ENCODE results near the gene PROB1. TPM values are rescaled to one million over a fixed set of nuclear protein-coding genes. Genes with fewer than 3 reads are reported as not detected.

The PROB1 gene
- total RNA-seq, 1 experiment from 2014 or later = 2.2 TPM

GRCh38 chr5:139439013-139439903 lies 44.4 kb upstream of the PROB1 start, which contains the start of gene DNAJC18:
DNAJC18 (minus strand) TSS chr5:139439525; CDS start chr5:139439445, 80 bp downstream.
- DNase-seq (peak; percentile 76), ATAC-seq (peak; percentile 94)
- TSS peak; percentile 76 for BruUV-seq (replicated peaks)
- peak within 1 kb of the TSS; percentile 50 for H3K27ac ChIP-seq (ENCODE audit: low read length)
- H2AFZ ChIP-seq (ENCODE audit: low read length) = peak within 1 kb of the TSS; percentile 99
- ChIA-PET CTCF (interaction anchor here (0.5 to 0.6 kb wide), 2 partner anchors 17 to 24 kb away, joined by 3 to 9 read pairs; no protein-coding TSS in a partner anchor), POLR2A (ENCODE audit: unreplicated experiment) (interaction anchor here (0.5 to 0.7 kb wide), 3 partner anchors 16 to 824 kb away, joined by 3 to 6 read pairs (median 3); no protein-coding TSS in a partner anchor)
- peak within 1 kb of the TSS; percentile 88 for H3K4me3 ChIP-seq (ENCODE audit: low read length)
- H3K4me2 ChIP-seq (ENCODE audit: low read length) = peak within 1 kb of the TSS; percentile 97
- no peak for TF ChIP-seq CTCF (conservative IDR thresholded peaks at IDR 0.05; ENCODE audit: low read depth, low read length)
- no peak for TF ChIP-seq EZH2 (IDR thresholded peaks at IDR 0.05; ENCODE audit: low read length, unreplicated experiment)
- TF ChIP-seq EZH2phosphoT487 (IDR thresholded peaks at IDR 0.05; ENCODE audit: borderline replicate concordance, low read length) = no peak
- H3K27me3 ChIP-seq (ENCODE audit: low read length) = no peaks in the 10 kb centered on the region
- H3K4me1 ChIP-seq (ENCODE audit: insufficient read depth, low read length) = peaks cover 16% of the 10 kb centered on the region
- intact Hi-C loops (cut with micrococcal nuclease) = loop anchor here (5.0 kb wide), 1 partner anchor 73 kb away; no protein-coding TSS in a partner anchor
- H3K9me2 ChIP-seq (replicated peaks; ENCODE audit: low read length) = no peaks in the 10 kb centered on the region
- H3K36me3 ChIP-seq (ENCODE audit: low read depth, low read length) = no peaks in the 10 kb centered on the region
- peak within 1 kb of the TSS; percentile 79 for H3K9ac ChIP-seq (ENCODE audit: low read length)
- H4K20me1 ChIP-seq (ENCODE audit: low read length) = no peaks in the 10 kb centered on the region
- no peaks in the 10 kb centered on the region for H3F3A ChIP-seq (ENCODE audit: low read length, unreplicated experiment)
- no peaks in the 10 kb centered on the region for H3K9me3 ChIP-seq (ENCODE audit: low read length)
- no peaks in the 10 kb centered on the region for H3K79me2 ChIP-seq (ENCODE audit: low read length)

GRCh38 chr5:139438707-139439012 lies 43.8 kb upstream of the PROB1 start:
- Histone ChIP-seq H3K9me3 (ENCODE audit: low read length) (no peaks in the 10 kb centered on the region), H3K9me2 (replicated peaks; ENCODE audit: low read length) (no peaks in the 10 kb centered on the region), H3K4me1 (ENCODE audit: insufficient read depth, low read length) (peaks cover 10% of the 10 kb centered on the region), H3K79me2 (ENCODE audit: low read length) (no peaks in the 10 kb centered on the region), H4K20me1 (ENCODE audit: low read length) (no peaks in the 10 kb centered on the region), H3K4me2 (ENCODE audit: low read length) (peak overlapping the region; percentile 97), H3K27me3 (ENCODE audit: low read length) (no peaks in the 10 kb centered on the region), H2AFZ (ENCODE audit: low read length) (peak overlapping the region; percentile 99), H3K27ac (ENCODE audit: low read length) (no peak overlapping the region), H3K36me3 (ENCODE audit: low read depth, low read length) (no peaks in the 10 kb centered on the region), H3K4me3 (ENCODE audit: low read length) (peak overlapping the region; percentile 88), H3K9ac (ENCODE audit: low read length) (no peak overlapping the region), H3F3A (ENCODE audit: low read length, unreplicated experiment) (no peaks in the 10 kb centered on the region)
- intact Hi-C loops (cut with micrococcal nuclease) = loop anchor here (5.0 kb wide), 1 partner anchor 74 kb away; no protein-coding TSS in a partner anchor
- ChIA-PET POLR2A (ENCODE audit: unreplicated experiment) (no interaction called here), CTCF (interaction anchor here (0.6 kb wide), 1 partner anchor 16 kb away, joined by 3 read pairs; no protein-coding TSS in a partner anchor)
- DNase-seq (no peak), ATAC-seq (no peak)
- no TSS peak for BruUV-seq (replicated peaks)
- TF ChIP-seq EZH2 (IDR thresholded peaks at IDR 0.05; ENCODE audit: low read length, unreplicated experiment) (no peak), CTCF (conservative IDR thresholded peaks at IDR 0.05; ENCODE audit: low read depth, low read length) (no peak), EZH2phosphoT487 (IDR thresholded peaks at IDR 0.05; ENCODE audit: borderline replicate concordance, low read length) (no peak)
